Breast epithelium (tissue), 3 donors: ENCODE measurements around the gene FBXO24.

Experiments
- CTCF ChIP-seq, 3 donors: fragments of 450-650 bp; IDR thresholded peaks; one replicate each; pipeline ENCODE4 v1.5.1; 2016 to 2017; ENCODE audit warnings: antibody characterized with exemption in 3 of 3, mild to moderate bottlenecking in 3 of 3, moderate library complexity in 3 of 3
- POLR2AphosphoS5 ChIP-seq, 3 donors: sonication (generic); formaldehyde crosslinking; IDR thresholded peaks; one replicate each; pipeline ENCODE4 v1.6.1; 2017; ENCODE audit warnings: antibody characterized with exemption in 3 of 3

- no peak for TF ChIP-seq CTCF (IDR thresholded peaks at IDR 0.05)
- no peak for TF ChIP-seq POLR2AphosphoS5 (IDR thresholded peaks at IDR 0.05)
Observed at GRCh38 chr7:100570954-100571828, 14.9 kb upstream of the FBXO24 start.
